CD4-positive, alpha-beta T cell treated with Interleukin-15 for 1 hour (primary cell): ENCODE measurements around the gene SLC6A1.

Experiments used
- DNase-seq: peaks from one replicate; pipeline ENCODE4 v3.0.0-alpha.2; 2020

SLC6A1 gene

DNA sequence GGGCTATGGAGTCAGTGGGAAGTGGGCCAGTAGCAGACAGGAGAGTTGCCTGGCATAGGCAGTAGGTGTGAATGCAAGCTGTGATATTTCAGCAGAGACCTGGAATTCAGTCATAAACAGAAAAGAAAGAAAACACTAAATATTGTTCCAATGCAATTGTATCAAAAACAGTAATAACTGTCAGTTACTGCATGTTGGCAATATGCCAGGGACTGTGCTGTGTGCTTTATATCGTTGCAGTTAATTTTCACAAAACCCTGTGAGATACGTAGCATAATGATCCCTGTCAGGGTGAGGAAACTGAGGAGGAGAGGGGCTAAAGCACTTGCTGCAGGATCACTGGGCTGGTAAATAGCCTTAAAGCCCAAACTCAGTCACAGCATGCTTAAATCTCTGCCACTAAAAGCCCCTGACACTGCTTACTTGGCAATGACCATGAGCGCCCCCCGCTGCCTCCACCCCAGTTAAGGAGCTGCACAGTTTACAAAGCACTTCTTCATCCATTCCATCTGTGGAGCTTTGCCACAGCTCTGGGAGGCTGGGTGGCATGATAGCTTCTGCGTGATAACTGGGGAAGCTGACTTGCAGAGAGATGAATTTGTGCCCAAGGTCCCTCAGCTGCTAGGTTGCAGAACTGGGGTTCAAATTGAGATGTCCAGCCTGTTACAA lies 3.9 kb downstream of the SLC6A1 start:
- DNase-seq = no peak

DNA sequence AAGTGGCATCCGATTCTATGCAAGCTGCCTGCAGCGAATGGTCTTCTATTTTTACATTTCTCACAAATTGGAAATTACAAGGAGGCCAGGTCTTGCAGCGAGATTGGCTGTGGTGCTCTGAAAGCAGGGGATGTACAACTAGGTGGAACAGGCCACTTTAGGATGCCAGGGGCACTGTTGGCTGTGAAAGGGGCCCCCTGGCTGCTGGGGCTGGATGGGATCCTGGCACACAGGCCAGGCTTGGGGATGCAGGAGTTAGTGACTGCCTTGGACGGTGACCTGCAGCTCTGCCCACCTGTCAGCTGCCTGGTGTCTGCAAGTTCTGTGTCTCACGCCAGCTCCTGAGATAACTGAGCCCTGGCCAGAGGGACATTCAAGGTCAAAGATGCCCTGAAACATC lies 4.6 kb downstream of the SLC6A1 start:
- no peak for DNase-seq

DNA sequence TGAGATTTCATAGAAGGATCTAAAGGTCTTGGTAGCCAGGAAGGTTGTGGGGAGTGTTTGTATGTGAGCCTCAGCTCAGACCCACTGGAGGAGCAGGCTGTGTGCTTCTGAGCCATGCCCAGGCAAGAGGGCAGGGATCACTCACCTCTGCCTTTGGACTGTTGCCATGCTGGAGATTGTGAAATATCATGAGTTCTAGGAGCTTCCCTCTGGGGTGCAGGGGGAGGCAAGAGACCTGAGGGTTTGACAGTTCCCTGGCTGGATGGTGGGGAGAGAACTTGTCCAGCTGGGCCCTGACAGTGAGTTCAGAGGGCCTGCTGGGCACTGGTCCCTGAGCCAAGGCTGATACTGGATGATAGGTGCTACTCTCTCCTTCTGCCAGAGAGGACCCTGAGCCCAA lies 6.0 kb downstream of the SLC6A1 start:
- no peak for DNase-seq

DNA sequence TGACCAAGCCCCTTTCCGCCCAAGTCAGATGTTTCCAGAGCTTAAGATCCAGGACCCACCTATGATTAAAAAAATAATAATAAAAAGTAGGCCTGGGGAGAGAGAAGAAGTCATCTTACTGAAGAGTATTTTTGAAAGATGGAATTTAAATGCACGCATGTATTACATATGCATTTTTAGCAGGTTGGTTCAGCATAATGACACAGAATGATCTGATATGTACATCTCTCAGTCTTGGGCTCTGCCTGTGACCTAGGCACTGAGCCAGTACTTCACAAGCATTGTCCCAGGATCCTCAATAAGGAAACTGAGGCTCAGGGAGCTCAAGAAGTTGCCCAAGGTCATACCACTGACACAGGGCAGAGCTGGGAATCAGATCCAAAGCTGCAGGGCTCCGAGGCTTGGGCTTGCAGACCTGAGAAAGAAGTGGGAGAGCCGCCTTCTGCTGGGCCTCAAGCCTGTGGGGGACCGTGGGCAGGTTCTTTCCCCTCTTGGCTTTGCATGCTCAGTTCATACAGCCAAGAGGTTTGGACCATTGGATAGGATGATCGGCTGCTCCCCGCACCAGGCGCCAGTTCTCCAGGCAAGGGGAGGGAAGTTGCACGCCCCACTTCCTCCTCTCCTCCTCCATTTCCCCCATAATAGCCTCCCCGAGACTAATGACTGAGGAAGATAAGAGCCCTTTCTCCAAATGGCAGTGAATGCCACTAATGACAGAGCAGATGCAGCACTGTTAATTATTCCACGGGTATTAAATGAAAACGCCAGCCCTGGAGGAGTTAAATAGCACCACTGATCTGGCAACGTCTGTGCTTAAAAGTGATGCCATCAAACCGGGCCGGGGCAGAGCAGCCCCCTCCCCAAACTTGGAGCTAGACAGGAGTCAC lies 6.9 kb downstream of the SLC6A1 start:
- no peak for DNase-seq

DNA sequence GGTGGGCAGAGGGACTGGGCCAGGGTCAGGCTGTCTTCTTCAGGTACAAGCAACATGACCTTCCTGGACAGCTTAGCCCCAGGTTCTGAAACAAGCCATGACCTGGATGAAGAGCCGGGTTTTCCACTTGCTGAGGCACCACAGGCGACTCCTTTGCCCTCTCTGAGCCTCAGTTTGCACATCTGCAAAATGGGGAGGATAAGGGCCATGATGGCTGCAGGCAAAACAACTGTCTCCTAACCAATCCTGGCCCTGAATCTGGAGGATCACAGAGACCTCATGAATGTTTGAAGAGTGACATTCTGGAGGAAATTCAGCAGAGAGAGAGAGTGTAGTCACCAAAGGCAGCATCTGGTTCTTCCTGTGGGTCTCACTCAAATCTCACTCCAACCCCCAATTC lies 8.0 kb downstream of the SLC6A1 start:
- no peak for DNase-seq

GRCh38 chr3:11001020-11001657 lies 8.6 kb downstream of the SLC6A1 start:
- DNase-seq = no peak

GRCh38 chr3:11001658-11002021 lies 9.1 kb downstream of the SLC6A1 start:
- no peak for DNase-seq

DNA sequence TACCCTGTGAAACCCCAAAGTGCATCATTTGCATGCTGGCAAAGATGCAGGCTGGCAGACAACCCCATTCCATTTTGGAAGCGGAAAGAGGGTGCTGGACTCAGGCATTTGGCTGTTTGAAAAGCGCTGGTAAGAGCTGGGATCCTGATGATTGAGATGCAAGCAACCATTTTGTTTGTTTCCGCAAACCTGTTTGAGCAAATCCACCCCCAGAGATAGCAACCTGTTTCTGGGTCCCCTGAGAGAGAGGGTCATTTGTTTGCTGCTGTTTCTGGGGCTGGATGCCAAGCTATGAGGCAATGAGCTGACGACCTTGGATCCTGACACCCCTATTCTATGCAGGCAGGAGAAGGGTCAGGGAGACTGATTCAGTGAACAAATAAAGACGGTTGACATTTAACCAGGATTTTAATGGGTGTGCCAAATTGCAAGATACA lies 9.8 kb downstream of the SLC6A1 start:
- no peak for DNase-seq

- no peak for DNase-seq
Measured at GRCh38 chr3:11004563-11004962, 12.0 kb downstream of the SLC6A1 start.

GRCh38 chr3:11005686-11006256 lies 13.2 kb downstream of the SLC6A1 start:
- DNase-seq = no peak

DNA sequence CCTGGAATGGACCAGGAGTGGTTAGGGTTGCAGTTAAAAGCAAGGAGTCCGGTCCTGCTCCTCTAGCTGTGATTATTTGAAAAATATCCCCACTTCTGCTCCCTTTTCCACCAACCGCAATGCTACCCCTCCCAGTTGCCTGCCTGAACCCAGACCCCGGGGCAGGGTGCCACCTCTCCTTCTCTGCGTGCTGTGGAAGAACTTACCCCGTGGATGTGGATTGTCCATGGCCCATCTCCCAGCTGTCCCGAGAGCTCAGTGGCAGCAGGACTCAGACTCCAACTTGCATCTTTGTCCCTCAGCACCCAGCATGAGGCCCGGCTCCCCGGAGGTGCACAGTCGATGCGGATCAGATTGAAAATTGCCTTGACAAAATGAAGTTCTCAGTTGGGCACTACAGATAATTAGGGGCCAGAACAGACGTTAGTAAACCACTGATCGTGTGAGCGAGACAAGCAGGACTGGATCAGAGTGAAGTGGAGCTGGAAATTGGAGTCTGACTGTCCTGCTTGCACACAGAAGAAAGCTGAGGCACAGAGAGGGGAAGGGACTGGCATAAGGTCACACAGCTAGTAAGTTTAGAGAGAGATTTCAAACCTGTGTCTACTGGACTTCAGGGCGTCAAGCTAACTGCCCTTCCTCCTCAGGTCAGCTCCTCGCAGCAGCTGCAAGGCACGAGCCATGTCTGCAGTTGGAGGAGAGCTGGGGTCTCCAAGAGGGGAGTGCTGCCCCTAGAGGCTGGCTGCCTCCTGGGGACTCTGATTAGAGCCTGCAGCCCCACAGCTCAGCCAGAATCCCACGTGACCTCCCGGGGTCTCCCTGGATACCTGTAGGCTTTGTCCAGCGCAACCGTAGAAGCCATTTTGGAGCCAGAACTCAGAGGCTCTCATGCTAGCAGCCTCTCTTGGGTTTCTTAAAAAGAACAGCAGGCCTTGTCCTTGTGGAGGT lies 14.7 kb downstream of the SLC6A1 start:
- no peak for DNase-seq

GRCh38 chr3:11009898-11010297 lies 17.4 kb downstream of the SLC6A1 start:
- no peak for DNase-seq

- DNase-seq = no peak
Measured at GRCh38 chr3:11010426-11011165, 18.0 kb downstream of the SLC6A1 start.

DNA sequence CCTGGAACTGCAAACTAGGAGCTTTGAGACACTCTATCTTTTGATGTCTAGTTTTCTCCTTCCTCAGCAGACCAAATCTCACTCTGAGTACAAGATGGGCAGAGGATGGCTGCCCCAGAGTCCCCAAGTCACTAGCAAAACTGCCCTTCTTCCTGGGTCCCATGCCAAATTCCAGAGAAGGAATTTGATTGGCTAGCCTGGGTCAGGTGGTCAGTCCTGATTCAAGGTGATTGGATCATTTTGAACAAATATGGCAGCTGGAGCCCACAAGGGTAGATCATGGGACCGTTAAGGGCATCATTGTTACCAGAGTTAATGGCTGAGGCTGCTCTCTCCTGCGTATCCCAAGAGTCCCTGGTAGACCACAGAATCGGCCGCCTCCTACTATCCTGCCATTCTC lies 21.7 kb downstream of the SLC6A1 start:
- no peak for DNase-seq

GRCh38 chr3:11014752-11015151 lies 22.2 kb downstream of the SLC6A1 start:
- DNase-seq = no peak

DNA sequence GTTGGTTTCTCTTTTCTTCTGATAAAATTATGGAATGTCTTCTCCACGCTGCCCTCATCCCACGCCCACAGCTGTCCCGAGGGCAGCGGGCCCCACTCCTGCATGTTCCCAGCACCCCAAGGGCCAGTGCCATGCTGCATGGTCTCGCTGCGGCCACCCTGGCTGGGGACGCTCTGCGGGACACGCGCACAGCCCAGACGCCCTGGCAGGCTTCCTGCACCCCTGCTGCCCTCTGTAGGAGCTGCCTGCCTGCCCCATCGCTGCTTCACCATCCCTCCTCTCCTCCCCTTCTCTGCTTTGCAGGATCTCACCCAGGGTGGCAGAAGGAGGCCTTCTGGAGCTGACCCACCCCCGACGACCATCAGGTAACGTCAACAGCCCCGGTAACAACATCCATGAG lies 22.8 kb downstream of the SLC6A1 start:
- DNase-seq = no peak

GRCh38 chr3:11016727-11017126 lies 24.2 kb downstream of the SLC6A1 start:
- DNase-seq = no peak

DNA sequence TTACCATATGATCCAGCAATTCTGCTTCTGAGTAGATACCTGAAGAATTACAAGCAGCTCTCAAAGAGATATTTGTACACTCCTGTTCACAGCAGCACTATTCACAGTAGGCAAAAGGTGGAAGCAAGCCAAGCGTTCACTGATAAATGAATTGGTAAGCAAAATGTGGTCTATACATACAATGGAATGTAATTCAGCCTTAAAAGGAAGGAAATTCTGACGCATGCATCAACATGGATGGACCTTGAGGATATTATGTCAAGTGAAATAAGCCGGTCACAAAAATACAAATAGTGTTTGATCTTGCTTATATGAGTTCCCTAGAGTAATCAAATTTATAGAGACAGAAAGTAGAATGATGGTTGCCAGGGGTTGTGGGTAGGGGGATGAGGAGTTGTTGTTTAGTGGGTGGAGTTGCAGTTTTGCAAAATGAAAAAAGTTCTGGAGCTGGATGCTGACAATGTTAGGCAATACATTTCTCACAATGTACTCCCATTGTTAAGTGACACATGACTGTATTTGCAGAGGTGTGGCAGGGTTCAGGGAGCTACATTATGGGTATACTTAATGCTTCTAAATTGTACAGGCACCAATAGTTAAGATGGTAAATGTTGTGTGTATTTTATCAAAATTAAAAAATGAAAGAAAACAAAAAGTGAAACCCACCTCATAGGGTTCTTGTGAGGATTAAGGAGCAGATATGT lies 26.7 kb downstream of the SLC6A1 start:
- no peak for DNase-seq

GRCh38 chr3:11020764-11021163 lies 28.2 kb downstream of the SLC6A1 start:
- DNase-seq = no peak

- no peak for DNase-seq
Measured at GRCh38 chr3:11021611-11022011, 29.1 kb downstream of the SLC6A1 start.

- no peak for DNase-seq
Measured at GRCh38 chr3:11022115-11022514, 29.6 kb downstream of the SLC6A1 start.
